LNCAP (cell line): ENCODE measurements around the gene RYR1.

Experiments
- TF ChIP-seq, protein P1 (sequence below): fragments of 450-650 bp; IDR thresholded peaks from 2 replicates; pipeline ENCODE4 v1.5.1; 2017; ENCODE audit warnings: mild to moderate bottlenecking

RYR1 gene

DNA sequence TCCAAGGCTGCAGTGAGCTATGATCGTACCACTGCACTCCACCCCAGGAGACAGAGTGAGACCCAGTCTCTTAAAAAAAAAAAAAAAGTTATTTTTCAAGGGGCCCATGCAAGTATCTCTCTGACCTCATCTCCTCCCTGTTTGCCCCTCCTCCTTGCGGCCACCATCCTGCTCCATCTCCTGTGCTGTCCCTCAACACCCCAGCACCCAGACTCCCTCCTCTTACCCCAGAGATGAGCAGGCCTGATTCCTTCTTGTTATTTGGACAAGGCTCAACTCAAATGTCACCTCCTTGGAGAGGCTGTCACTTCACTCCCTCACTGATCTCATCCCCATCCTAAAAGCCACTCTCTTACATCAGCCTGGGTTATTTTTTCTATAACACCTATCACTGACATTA lies 4.4 kb downstream of the RYR1 start:
- TF ChIP-seq, protein P1, sequence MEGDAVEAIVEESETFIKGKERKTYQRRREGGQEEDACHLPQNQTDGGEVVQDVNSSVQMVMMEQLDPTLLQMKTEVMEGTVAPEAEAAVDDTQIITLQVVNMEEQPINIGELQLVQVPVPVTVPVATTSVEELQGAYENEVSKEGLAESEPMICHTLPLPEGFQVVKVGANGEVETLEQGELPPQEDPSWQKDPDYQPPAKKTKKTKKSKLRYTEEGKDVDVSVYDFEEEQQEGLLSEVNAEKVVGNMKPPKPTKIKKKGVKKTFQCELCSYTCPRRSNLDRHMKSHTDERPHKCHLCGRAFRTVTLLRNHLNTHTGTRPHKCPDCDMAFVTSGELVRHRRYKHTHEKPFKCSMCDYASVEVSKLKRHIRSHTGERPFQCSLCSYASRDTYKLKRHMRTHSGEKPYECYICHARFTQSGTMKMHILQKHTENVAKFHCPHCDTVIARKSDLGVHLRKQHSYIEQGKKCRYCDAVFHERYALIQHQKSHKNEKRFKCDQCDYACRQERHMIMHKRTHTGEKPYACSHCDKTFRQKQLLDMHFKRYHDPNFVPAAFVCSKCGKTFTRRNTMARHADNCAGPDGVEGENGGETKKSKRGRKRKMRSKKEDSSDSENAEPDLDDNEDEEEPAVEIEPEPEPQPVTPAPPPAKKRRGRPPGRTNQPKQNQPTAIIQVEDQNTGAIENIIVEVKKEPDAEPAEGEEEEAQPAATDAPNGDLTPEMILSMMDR = no peak

DNA sequence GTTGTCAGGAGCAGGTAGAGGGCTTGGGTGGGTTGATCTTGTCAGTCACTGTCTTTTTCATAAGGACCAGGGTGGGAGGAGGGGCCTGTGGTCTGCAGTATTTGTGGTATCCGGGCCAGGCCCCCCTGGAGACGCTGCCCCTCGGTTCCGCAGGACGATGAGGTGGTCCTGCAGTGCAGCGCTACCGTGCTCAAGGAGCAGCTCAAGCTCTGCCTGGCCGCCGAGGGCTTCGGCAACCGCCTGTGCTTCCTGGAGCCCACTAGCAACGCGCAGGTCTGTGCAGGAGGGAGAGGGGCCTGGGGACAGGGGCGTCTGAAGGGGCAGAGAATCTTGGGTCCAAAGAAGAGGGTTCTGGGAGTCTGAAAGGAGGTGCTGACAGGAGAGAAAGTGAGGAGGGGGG lies 7.1 kb downstream of the RYR1 start:
- TF ChIP-seq, protein P1 = no peak

DNA sequence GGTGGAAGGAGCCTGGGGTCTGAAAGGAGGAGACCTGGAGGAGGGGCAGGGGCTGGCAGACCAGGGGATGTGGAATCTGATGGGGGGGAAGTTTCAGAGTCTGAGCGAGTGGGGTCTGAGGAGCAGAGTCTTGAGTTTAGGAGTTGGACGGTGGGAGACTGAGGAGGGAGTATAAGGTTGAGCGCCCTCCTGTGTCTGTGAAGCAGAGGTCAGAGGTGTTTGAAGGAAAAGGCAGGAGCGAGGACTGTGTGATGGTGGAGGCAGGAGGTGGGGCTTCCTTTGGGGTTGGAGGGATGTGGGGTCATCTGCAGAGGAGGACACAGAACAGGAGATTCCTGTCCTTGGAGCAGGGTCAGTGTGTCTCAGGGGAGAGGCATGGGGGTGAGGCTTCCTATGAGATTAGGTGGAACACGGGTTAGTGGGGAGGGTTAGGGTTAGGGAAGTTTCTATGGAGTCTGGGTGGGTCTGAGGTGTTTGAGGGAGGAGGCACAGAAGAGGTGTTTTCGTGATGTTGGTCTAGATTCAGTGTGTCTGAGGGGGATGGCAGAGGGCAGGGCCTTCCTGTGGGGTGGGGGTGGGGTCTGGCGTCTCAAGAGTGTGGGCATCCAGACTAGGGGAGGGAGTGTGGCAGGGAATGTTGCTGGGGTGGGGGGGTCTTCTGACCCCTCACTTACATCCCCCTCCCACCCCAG lies 8.3 kb downstream of the RYR1 start:
- TF ChIP-seq, protein P1 = no peak

DNA sequence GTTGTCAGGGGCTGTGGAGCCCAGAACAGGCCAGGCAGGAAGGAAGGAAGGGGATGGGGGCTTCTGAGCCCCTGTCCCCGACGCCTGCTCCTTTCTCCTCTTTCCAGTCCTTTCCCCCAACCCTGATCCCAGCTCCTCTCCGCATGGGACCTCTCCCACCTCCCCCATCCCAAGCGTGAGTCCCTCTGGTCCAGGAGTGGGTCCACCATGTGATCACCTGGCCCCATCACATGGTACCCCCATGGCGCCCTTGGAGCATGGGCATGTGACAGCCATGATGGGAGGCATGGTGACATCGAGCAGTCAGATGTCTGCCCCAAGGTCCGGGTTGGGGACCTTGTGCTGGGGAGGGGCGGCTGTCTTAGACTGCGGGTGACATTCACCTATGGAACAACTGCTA lies 9.2 kb downstream of the RYR1 start:
- TF ChIP-seq, protein P1 = no peak

DNA sequence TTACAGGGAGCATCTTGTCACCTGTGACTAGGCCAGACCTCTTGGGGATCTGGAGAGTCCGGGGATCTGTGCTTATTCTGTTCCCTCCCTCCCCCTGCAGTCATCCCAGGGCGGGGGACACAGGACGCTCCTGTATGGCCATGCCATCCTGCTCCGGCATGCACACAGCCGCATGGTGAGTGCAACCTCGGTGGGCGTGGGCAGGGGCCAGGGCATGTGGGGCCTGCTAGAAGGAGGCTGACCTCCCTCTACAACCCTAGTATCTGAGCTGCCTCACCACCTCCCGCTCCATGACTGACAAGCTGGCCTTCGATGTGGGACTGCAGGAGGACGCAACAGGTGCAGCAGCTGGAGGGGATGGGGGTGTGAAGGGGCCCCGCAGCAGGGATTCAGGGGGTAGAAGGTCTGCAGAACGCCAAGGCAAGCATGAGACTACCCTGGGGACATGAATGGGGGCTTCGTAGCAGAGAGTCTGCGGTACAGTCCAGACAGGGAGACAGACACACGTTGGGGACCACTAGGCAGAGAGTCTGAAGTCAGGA lies 10.0 kb downstream of the RYR1 start:
- TF ChIP-seq, protein P1 = no peak

DNA sequence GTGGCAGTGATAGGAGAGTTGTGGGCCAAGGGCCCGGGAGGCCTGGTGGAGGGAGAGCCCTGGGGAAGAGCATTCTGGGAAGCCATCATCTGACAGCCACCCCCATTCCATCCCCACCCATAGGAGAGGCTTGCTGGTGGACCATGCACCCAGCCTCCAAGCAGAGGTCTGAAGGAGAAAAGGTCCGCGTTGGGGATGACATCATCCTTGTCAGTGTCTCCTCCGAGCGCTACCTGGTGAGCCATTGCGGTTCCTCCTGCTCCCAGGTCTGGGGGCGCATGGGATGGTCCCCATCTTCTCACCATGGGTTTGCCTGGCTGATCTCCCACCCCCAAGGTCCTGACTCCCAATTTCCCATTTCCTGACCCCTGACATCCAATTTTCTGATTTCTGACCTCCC lies 10.5 kb downstream of the RYR1 start:
- TF ChIP-seq, protein P1 = no peak

DNA sequence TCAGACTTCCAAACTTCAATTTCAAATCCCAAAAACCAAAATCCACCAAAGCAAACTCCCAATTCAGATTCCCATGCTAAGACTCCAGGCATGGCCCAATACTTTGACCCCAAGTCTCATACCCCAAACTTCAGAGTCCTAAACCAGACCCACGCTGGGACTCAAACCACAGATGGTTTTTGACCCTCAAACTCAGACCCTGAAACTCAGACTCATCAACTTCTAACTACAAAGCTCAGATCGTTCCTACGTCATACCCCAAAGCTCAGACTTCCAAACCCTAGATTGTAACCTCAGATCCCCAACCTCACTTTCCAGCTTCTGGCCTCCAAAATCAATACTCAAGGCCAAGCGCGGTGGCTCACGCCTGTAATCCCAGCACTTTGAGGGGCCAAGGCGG lies 11.9 kb downstream of the RYR1 start:
- TF ChIP-seq, protein P1 = no peak
